A673 (cell line): ENCODE measurements around the gene SERGEF.

Source experiments
- EZH2 ChIP-seq: fragments of 200-600 bp; sonication (generic); IDR thresholded peaks from 2 replicates; pipeline ENCODE4 v1.6.1; 2017; ENCODE audit warnings: borderline replicate concordance, low read depth, mild to moderate bottlenecking, mixed read lengths, antibody characterized with exemption, low read length; ENCODE audit not compliant: poor library complexity, severe bottlenecking
- TF ChIP-seq, protein P1 (sequence below): fragments of 300-800, 200-600 bp; sonication (generic); conservative IDR thresholded peaks from 2 replicates; pipeline ENCODE4 v1.5.1; 2017; ENCODE audit warnings: low read depth, mild to moderate bottlenecking, antibody characterized with exemption, low read length, moderate library complexity, mixed read lengths

DNA sequence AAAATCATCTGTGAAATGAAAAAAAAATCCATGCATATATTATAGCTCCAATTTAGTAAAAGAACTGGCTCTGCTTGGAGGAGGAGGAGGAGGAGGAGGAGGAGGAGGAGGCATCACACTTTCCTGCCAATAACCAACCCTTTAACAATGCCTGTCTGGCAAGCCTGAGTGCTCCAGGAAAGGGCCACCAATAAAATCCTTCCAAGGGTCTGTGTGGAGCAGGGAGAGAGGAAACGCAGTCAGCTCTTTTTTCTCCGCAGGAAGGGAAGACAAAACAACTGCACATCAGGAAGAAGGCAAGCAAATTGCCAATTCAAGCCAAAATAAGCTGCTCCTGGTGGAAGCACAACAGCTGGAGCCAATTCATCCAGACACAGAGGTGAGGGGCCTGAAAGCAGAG, 139.3 kb downstream of the SERGEF start:
- TF ChIP-seq, protein P1, sequence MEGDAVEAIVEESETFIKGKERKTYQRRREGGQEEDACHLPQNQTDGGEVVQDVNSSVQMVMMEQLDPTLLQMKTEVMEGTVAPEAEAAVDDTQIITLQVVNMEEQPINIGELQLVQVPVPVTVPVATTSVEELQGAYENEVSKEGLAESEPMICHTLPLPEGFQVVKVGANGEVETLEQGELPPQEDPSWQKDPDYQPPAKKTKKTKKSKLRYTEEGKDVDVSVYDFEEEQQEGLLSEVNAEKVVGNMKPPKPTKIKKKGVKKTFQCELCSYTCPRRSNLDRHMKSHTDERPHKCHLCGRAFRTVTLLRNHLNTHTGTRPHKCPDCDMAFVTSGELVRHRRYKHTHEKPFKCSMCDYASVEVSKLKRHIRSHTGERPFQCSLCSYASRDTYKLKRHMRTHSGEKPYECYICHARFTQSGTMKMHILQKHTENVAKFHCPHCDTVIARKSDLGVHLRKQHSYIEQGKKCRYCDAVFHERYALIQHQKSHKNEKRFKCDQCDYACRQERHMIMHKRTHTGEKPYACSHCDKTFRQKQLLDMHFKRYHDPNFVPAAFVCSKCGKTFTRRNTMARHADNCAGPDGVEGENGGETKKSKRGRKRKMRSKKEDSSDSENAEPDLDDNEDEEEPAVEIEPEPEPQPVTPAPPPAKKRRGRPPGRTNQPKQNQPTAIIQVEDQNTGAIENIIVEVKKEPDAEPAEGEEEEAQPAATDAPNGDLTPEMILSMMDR: no peak
- no peak for TF ChIP-seq EZH2
